Natural killer cell (primary cell): ENCODE data around the gene ZNF480. TPM values are rescaled to one million over a fixed set of nuclear protein-coding genes. Genes with fewer than 3 reads are reported as not detected.

Source experiments
- ATAC-seq, 3 donors: fragments of 150-1000 bp in 2 of 3; fragments of 200-7000 bp in 1 of 3; cut with Tn5 transposase; 1 replicate in 1 of 3; 2 replicates in 2 of 3; pipeline ENCODE4 v1.10.0; 2021; ENCODE audit warnings: mild to moderate bottlenecking in 2 of 3, moderate library complexity in 2 of 3
- DNase-seq, 2 donors: peaks; one replicate each; pipeline versions ENCODE4 v3.0.0 to v3.0.0-alpha.2; 2013 to 2021; ENCODE audit warnings: mixed read lengths in 1 of 2
- H3K27ac ChIP-seq: one replicate; pipeline ENCODE4 v1.5.1; 2013; ENCODE audit warnings: mild to moderate bottlenecking, low read length
- H3K27me3 ChIP-seq: one replicate; pipeline ENCODE4 v1.6.1; 2013; ENCODE audit warnings: low read length; ENCODE audit not compliant: control insufficient read depth, insufficient read depth
- H3K36me3 ChIP-seq: one replicate; pipeline ENCODE4 v1.6.1; 2013; ENCODE audit warnings: low read length; ENCODE audit not compliant: control insufficient read depth, insufficient read depth
- H3K4me1 ChIP-seq: one replicate; pipeline ENCODE4 v1.6.1; 2013; ENCODE audit warnings: low read length; ENCODE audit not compliant: control insufficient read depth, insufficient read depth
- H3K4me3 ChIP-seq: one replicate; pipeline ENCODE4 v1.5.1; 2013; ENCODE audit warnings: low read length
- H3K9me3 ChIP-seq: one replicate; pipeline ENCODE4 v1.6.1; 2013; ENCODE audit warnings: low read length; ENCODE audit not compliant: control insufficient read depth, insufficient read depth
- H3K27ac Mint-ChIP-seq, 2 donors: one replicate each; pipeline ENCODE4 v1.8.0; 2022; ENCODE audit warnings: mild to moderate bottlenecking in 2 of 2, mixed read lengths in 2 of 2, moderate library complexity in 1 of 2
- H3K27me3 Mint-ChIP-seq, 2 donors: one replicate each; pipeline ENCODE4 v1.8.0; 2022; ENCODE audit warnings: low read depth in 2 of 2, mixed read lengths in 2 of 2
- H3K36me3 Mint-ChIP-seq: one replicate; pipeline ENCODE4 v1.8.0; 2022; ENCODE audit warnings: mixed read lengths
- H3K4me1 Mint-ChIP-seq, 2 donors: one replicate each; pipeline ENCODE4 v1.8.0; 2022; ENCODE audit warnings: mixed read lengths in 2 of 2
- H3K4me3 Mint-ChIP-seq: one replicate; pipeline ENCODE4 v1.8.0; 2022; ENCODE audit warnings: mild to moderate bottlenecking, moderate library complexity, mixed read lengths
- H3K9me3 Mint-ChIP-seq, 2 donors: one replicate each; pipeline ENCODE4 v1.8.0; 2022; ENCODE audit warnings: mixed read lengths in 2 of 2
- WGBS: methylation state at CpG from one replicate; pipeline ENCODE4 v1.1.7; 2013; ENCODE audit warnings: missing lambda C conversion rate; ENCODE audit not compliant: insufficient coverage; 5-methylcytosine and 5-hydroxymethylcytosine counted together
- intact Hi-C: fragments of 100-400 bp; cut with micrococcal nuclease; formaldehyde crosslinking; loops from one replicate; pipeline ENCODE4 v1.14.2; 2022
- total RNA-seq, 4 donors: library from RNA; stranded (reverse); fragments of 120-200 nt in 1 of 4; gene quantifications; one replicate each; pipeline versions ENCODE4 v1.2.3 to v1.2.4, GENCODE V29; 2013 to 2022
- TF ChIP-seq, protein P1 (sequence below): fragments of 200-600 bp; IDR thresholded peaks from one replicate; pipeline ENCODE4 v1.8.0; 2022; ENCODE audit warnings: antibody characterized with exemption

ZNF480 gene
- total RNA-seq, 3 donors from 2014 or later (not counting 1 experiment from before 2014, with no cell fraction given) = 6.4 to 9.4 (median 7.6) TPM

DNA sequence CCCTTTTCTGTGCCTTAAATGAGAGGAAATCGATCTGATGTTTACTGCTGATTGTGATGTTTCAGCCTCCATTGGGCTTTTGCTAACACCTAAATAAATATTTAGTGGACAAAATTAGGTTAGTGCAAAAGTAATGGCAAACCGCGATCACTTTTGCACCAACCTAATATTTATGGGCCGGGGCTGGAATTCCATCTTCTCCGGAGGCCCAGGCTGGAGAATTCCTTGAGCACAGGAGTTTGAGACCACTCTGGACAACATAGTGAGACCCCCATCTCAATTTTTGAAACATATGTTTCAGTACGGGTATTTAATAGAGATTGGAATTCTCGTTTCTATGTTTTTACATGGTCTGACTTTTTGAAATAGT is 73.4 kb downstream of the ZNF480 start:
- Histone ChIP-seq H3K4me3 (peak overlapping the region; percentile 89), H3K4me1 (peaks cover 11% of the 10 kb centered on the region), H3K36me3 (peaks cover 18% of the 10 kb centered on the region), H3K27me3 (no peaks in the 10 kb centered on the region), H3K27ac (peak overlapping the region; percentile 99), H3K9me3 (peaks cover 45% of the 10 kb centered on the region)
- TF ChIP-seq, protein P1, sequence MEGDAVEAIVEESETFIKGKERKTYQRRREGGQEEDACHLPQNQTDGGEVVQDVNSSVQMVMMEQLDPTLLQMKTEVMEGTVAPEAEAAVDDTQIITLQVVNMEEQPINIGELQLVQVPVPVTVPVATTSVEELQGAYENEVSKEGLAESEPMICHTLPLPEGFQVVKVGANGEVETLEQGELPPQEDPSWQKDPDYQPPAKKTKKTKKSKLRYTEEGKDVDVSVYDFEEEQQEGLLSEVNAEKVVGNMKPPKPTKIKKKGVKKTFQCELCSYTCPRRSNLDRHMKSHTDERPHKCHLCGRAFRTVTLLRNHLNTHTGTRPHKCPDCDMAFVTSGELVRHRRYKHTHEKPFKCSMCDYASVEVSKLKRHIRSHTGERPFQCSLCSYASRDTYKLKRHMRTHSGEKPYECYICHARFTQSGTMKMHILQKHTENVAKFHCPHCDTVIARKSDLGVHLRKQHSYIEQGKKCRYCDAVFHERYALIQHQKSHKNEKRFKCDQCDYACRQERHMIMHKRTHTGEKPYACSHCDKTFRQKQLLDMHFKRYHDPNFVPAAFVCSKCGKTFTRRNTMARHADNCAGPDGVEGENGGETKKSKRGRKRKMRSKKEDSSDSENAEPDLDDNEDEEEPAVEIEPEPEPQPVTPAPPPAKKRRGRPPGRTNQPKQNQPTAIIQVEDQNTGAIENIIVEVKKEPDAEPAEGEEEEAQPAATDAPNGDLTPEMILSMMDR = no peak
- no peaks in the 10 kb centered on the region for H3K27me3 Mint-ChIP-seq
- H3K4me3 Mint-ChIP-seq = peak overlapping the region; percentile 96
- intact Hi-C loops = loop anchor here (1.0 to 2.0 kb wide), 2 partner anchors 26 to 34 kb away; partner anchors contain the start of genes ZNF528 and ZNF610
- H3K9me3 Mint-ChIP-seq = peaks cover 8 to 22% of the 10 kb centered on the region in 2 donors
- ATAC-seq (no peak), DNase-seq (no peak)
- H3K27ac Mint-ChIP-seq = peak overlapping the region; percentile 97 to 99
- peaks cover 35% of the 10 kb centered on the region for H3K36me3 Mint-ChIP-seq
- 57% methylated on average over 7 of the region's 7 CpGs for WGBS
- H3K4me1 Mint-ChIP-seq = peaks cover 12 to 14% of the 10 kb centered on the region in 2 donors

Other genes with a start within 250 kb of the ZNF480 start
- 10 to 100 TPM; 19.7 to 33.7 (median 32.4) TPM for gene ZNF432, start 248.3 kb upstream of the ZNF480 start, total RNA-seq
- gene ZNF841, start 201.4 kb upstream of the ZNF480 start, total RNA-seq = 10 to 100 TPM; 32.4 to 47.7 (median 47.4) TPM
- gene ZNF616, start 157.2 kb upstream of the ZNF480 start, total RNA-seq = 1 to 10 TPM; 3.8 to 7.1 (median 4.8) TPM
- gene ZNF836, start 125.5 kb upstream of the ZNF480 start, total RNA-seq = 10 to 100 TPM; 27.9 to 40.2 (median 28.0) TPM
- 100 to 1,000 TPM; 221 to 256 (median 232) TPM for gene PPP2R1A, start 107.1 kb upstream of the ZNF480 start, total RNA-seq
- 10 to 100 TPM; 29.4 to 36.9 (median 32.9) TPM for gene ZNF766, start 27.6 kb upstream of the ZNF480 start, total RNA-seq
- gene ZNF610, start 39.1 kb downstream of the ZNF480 start, total RNA-seq = under 1 TPM; 0.68 to 0.86 (median 0.82) TPM
- 10 to 100 TPM; 23.1 to 33.2 (median 31.2) TPM for gene ZNF880, start 72.8 kb downstream of the ZNF480 start, total RNA-seq
- gene ZNF528, start 100.7 kb downstream of the ZNF480 start, total RNA-seq = 10 to 100 TPM; 28.8 to 36.5 (median 36.1) TPM
- under 1 TPM in 1 of 3 donors, not detected in 2; 0.18 TPM for gene ZNF534, start 132.0 kb downstream of the ZNF480 start, total RNA-seq
- gene ZNF578, start 156.4 kb downstream of the ZNF480 start, total RNA-seq = 1 to 10 TPM; 2.5 to 4.1 (median 3.0) TPM
- 10 to 100 TPM; 43.8 to 69.1 (median 49.5) TPM for gene ZNF808, start 230.5 kb downstream of the ZNF480 start, total RNA-seq